Measurements from ENCODE around the gene NRG3. TPM values are rescaled to one million over a fixed set of nuclear protein-coding genes. Genes with fewer than 3 reads are reported as not detected.

The NRG3 gene
- total RNA-seq, 1 donor from 2014 or later = 1.6 TPM

DNA sequence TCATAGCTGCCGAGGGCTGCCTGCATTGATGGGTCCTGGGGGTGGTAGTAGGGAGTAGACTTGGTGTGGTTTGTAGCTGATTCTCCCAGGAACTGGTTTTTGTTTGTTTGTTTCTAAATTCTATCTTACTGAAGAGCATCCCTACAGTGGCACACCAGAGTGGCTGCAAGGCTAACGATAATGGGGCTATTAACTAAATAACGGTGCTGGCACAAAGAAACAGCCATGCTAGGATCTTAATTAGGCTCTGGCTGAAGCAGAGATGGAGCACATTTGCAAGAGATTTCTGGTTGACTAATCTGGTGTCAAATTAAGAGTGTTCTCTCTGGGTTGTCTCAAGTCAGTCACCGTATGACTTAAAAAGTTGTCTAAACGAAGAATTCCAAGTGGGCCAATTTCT is 590.0 kb downstream of the NRG3 start:
- intact Hi-C loops (cut with DNase I) = no loop called here
- TF ChIP-seq, protein P1, sequence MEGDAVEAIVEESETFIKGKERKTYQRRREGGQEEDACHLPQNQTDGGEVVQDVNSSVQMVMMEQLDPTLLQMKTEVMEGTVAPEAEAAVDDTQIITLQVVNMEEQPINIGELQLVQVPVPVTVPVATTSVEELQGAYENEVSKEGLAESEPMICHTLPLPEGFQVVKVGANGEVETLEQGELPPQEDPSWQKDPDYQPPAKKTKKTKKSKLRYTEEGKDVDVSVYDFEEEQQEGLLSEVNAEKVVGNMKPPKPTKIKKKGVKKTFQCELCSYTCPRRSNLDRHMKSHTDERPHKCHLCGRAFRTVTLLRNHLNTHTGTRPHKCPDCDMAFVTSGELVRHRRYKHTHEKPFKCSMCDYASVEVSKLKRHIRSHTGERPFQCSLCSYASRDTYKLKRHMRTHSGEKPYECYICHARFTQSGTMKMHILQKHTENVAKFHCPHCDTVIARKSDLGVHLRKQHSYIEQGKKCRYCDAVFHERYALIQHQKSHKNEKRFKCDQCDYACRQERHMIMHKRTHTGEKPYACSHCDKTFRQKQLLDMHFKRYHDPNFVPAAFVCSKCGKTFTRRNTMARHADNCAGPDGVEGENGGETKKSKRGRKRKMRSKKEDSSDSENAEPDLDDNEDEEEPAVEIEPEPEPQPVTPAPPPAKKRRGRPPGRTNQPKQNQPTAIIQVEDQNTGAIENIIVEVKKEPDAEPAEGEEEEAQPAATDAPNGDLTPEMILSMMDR (IDR thresholded peaks at IDR 0.05) = no peak
- Histone ChIP-seq H3K4me1 (no peaks in the 10 kb centered on the region), H3K27ac (no peak overlapping the region), H3K9me3 (no peaks in the 10 kb centered on the region), H3K27me3 (no peaks in the 10 kb centered on the region), H3K4me3 (no peak overlapping the region), H3K36me3 (no peaks in the 10 kb centered on the region)
- no peak for DNase-seq (ENCODE audit: low spot score in 2 of 2)

GRCh38 chr10:82468453-82468852 is 593.5 kb downstream of the NRG3 start:
- TF ChIP-seq, protein P1 (IDR thresholded peaks at IDR 0.05) = no peak
- no peak for DNase-seq (ENCODE audit: low spot score in 2 of 2)
- H3K27me3 ChIP-seq = no peaks in the 10 kb centered on the region
- no peaks in the 10 kb centered on the region for H3K4me1 ChIP-seq
- no peak overlapping the region for H3K4me3 ChIP-seq
- no peaks in the 10 kb centered on the region for H3K9me3 ChIP-seq
- H3K27ac ChIP-seq = no peak overlapping the region
- intact Hi-C loops (cut with DNase I) = no loop called here
- no peaks in the 10 kb centered on the region for H3K36me3 ChIP-seq

GRCh38 chr10:82472406-82473335 is 597.7 kb downstream of the NRG3 start:
- DNase-seq (ENCODE audit: low spot score in 2 of 2) = no peak
- no peak overlapping the region for H3K4me3 ChIP-seq
- TF ChIP-seq, protein P1 (IDR thresholded peaks at IDR 0.05) = no peak
- H3K4me1 ChIP-seq = no peaks in the 10 kb centered on the region
- H3K36me3 ChIP-seq = no peaks in the 10 kb centered on the region
- H3K9me3 ChIP-seq = no peaks in the 10 kb centered on the region
- intact Hi-C loops (cut with DNase I) = no loop called here
- H3K27ac ChIP-seq = no peak overlapping the region
- H3K27me3 ChIP-seq = no peaks in the 10 kb centered on the region

DNA sequence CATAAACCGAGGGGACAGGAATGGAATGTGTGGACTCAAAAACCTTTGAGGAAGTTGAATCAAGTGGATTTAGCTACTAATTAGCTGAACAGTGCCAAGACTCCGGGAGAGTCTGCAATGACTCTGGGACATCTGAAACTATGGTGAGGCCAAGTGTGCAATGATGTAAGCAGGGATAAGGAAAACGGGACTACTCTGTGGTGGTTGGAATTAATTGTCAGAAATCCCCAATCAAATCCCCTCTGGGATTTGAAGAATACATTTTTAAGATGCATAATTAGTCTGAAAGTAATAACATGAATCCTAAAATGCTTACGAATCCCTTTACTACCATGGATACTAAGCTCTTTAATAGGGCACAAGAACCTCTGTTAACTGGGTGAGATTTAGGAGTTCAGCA is 602.8 kb downstream of the NRG3 start:
- TF ChIP-seq, protein P1 (IDR thresholded peaks at IDR 0.05) = no peak
- DNase-seq (ENCODE audit: low spot score in 2 of 2) = no peak
- Histone ChIP-seq H3K36me3 (no peaks in the 10 kb centered on the region), H3K4me1 (no peaks in the 10 kb centered on the region), H3K4me3 (no peak overlapping the region), H3K27me3 (no peaks in the 10 kb centered on the region), H3K27ac (no peak overlapping the region), H3K9me3 (no peaks in the 10 kb centered on the region)
- intact Hi-C loops (cut with DNase I) = no loop called here

GRCh38 chr10:82492647-82493046 is 617.7 kb downstream of the NRG3 start:
- Histone ChIP-seq H3K4me1 (no peaks in the 10 kb centered on the region), H3K27ac (no peak overlapping the region), H3K27me3 (no peaks in the 10 kb centered on the region), H3K36me3 (no peaks in the 10 kb centered on the region), H3K4me3 (no peak overlapping the region), H3K9me3 (no peaks in the 10 kb centered on the region)
- intact Hi-C loops (cut with DNase I) = no loop called here
- no peak for DNase-seq (ENCODE audit: low spot score in 2 of 2)
- TF ChIP-seq, protein P1 (IDR thresholded peaks at IDR 0.05) = no peak
